ENCODE measurements around the gene LACRT.

The LACRT gene

DNA sequence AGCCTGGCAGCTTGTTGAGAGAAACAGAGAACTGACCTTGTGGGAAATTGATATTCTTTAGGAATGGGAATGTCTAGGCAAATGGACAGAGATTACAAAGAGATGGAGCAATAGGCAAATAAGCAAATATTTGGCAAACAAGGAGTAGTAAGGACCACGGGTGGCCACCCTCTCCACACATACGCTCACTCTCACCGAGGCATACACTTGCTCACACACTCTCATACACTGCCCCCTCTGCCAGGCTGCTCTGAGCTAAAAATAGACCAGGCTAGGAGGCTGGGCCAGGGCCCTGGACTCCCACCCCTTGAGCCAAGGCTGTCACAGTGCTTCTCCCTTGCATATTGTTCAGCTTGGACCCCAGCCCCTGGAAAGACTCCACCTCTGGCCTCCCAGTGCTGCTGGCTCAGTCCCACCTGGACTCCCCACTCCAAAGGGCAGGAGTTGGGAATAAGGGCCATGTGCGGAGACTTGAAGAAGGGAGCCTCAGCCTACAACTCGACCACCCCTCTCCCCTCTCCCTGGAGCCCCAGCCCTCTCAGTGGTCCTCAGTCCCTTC lies 47.3 kb downstream of the LACRT start:
- DNase-seq (ENCODE audit: low read depth) = no peak
- TF ChIP-seq, protein P1, sequence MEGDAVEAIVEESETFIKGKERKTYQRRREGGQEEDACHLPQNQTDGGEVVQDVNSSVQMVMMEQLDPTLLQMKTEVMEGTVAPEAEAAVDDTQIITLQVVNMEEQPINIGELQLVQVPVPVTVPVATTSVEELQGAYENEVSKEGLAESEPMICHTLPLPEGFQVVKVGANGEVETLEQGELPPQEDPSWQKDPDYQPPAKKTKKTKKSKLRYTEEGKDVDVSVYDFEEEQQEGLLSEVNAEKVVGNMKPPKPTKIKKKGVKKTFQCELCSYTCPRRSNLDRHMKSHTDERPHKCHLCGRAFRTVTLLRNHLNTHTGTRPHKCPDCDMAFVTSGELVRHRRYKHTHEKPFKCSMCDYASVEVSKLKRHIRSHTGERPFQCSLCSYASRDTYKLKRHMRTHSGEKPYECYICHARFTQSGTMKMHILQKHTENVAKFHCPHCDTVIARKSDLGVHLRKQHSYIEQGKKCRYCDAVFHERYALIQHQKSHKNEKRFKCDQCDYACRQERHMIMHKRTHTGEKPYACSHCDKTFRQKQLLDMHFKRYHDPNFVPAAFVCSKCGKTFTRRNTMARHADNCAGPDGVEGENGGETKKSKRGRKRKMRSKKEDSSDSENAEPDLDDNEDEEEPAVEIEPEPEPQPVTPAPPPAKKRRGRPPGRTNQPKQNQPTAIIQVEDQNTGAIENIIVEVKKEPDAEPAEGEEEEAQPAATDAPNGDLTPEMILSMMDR (IDR thresholded peaks at IDR 0.05; ENCODE audit: low read depth, low read length, missing control alignments) = no peak
- H3K4me3 ChIP-seq (ENCODE audit: low read depth, low read length) = no peak overlapping the region

DNA sequence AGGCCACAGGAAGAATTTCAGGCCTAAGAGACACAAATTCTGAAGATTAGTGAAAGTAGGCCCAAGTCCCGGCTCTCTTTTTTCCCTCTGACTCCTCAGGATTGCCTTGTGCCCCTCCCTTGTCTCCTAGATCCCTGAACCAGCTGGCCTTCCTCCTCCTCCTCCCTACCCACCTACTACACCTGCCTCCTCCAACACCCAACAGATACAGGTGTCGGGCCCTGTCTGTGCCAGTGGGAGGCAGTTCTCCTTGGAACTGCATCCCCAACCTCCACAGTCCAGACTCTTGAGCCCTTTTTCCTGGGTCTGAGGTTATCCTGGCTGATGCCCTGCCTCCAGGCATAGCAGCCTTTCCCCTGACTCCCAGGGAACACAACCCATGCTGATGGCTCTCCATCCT lies 48.1 kb downstream of the LACRT start:
- H3K4me3 ChIP-seq (ENCODE audit: low read depth, low read length) = no peak overlapping the region
- TF ChIP-seq, protein P1 (IDR thresholded peaks at IDR 0.05; ENCODE audit: low read depth, low read length, missing control alignments) = no peak
- DNase-seq (ENCODE audit: low read depth) = no peak

DNA sequence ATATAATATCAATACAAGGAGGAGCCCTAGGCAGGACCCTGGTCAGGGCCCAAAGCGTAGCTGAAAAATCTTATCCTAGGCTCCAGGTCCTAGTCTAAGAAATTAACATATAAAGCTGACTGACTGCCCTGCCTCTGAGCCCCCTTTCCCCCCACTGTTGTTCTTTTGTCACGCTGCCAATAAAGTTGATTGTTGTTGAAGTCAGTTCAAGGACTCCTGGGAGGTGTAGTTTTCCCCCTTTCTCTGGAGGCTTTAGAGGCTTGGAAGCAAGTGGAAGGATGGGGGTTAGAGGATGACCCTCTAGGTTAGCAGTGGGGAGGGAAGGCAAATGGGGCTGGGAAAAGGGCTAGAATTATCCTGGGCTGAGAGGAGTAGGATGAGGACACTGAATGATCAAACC lies 49.5 kb downstream of the LACRT start:
- DNase-seq (ENCODE audit: low read depth) = no peak
- TF ChIP-seq, protein P1 (IDR thresholded peaks at IDR 0.05; ENCODE audit: low read depth, low read length, missing control alignments) = no peak
- H3K4me3 ChIP-seq (ENCODE audit: low read depth, low read length) = no peak overlapping the region

DNA sequence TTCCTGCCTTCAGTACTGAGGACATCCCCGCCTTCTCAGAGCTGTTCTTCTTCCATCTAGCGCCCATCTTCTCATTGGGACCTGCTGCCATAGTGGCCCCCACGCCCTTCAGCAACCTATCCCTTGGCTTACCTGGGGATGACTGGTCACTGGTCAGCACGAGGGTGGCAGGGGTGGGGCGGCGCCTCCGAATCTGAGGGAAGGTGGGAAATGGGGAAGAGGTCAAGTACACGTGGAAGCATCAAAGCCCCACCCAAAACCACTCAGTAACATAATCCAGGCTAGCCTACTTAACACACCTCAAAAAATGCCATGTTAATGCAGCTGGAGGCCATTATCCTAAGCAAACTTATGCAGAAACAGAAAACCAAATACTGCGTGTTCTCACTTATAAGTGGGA lies 50.6 kb downstream of the LACRT start:
- DNase-seq (ENCODE audit: low read depth) = no peak
- TF ChIP-seq, protein P1 (IDR thresholded peaks at IDR 0.05; ENCODE audit: low read depth, low read length, missing control alignments) = no peak
- H3K4me3 ChIP-seq (ENCODE audit: low read depth, low read length) = no peak overlapping the region

DNA sequence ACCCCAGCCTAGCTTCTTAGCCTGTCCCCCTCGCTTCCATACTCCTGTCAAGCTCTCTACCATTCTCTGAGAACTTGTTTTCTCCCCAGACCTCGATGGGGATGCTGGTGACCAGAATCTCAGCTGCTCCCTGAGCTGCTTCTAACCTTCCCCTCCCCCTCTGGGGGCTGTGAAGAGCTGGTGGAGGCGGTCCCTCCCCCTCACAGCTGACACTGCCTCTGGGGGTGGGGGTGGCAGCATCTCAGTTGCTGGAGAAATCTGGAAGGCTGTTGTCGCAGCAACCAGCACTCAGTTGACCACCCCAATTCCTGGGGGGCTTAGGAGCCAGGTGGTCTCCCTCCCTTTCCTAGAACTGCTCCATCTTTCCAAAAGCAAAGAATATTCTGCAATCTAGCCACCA lies 51.0 kb downstream of the LACRT start:
- TF ChIP-seq, protein P1 (IDR thresholded peaks at IDR 0.05; ENCODE audit: low read depth, low read length, missing control alignments) = no peak
- DNase-seq (ENCODE audit: low read depth) = no peak
- H3K4me3 ChIP-seq (ENCODE audit: low read depth, low read length) = no peak overlapping the region

DNA sequence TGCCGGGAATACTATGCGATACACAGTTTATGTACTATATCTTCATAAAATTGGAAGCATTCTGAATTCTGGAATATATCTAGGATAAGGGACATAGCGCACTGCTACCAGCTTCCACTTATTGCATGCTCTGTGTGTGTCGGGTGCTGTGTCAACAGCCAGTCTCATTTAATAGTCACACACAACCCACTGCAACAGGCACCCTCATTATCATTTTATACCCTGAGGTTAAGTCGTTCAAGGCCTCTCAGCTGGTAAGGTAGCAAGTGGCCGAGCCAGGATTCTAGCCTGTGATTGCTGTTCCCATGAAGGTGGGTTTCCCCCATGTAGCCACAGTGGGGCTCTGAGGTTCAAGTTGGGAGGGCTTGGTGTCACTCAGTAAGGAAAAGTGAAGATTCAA lies 53.3 kb downstream of the LACRT start:
- TF ChIP-seq, protein P1 (IDR thresholded peaks at IDR 0.05; ENCODE audit: low read depth, low read length, missing control alignments) = no peak
- H3K4me3 ChIP-seq (ENCODE audit: low read depth, low read length) = no peak overlapping the region
- no peak for DNase-seq (ENCODE audit: low read depth)
